Smooth muscle cell (in vitro differentiated cells): Measurements from ENCODE around the gene DDX24. TPM values are rescaled to one million over a fixed set of nuclear protein-coding genes. Genes with fewer than 3 reads are reported as not detected.

ENCODE experiments used
- DNase-seq: peaks from one replicate; lab custom pipeline; 2025; ENCODE audit not compliant: unreplicated experiment; lab: John Stamatoyannopoulos, UW
- H2AFZ ChIP-seq: fragments of 200-600 bp; sonication (generic); 2 replicates; pipeline ENCODE4 v1.6.0; 2016; ENCODE audit warnings: antibody characterized with exemption, low read depth, mild to moderate bottlenecking
- H3F3A ChIP-seq: fragments of 200-600 bp; sonication (generic); 2 replicates; pipeline ENCODE4 v1.6.0; 2017; ENCODE audit warnings: antibody characterized with exemption, low read depth
- H3K27ac ChIP-seq: fragments of 200-600 bp; sonication (generic); 2 replicates; pipeline ENCODE4 v1.5.1; 2016; ENCODE audit warnings: low read depth, mild to moderate bottlenecking
- H3K27me3 ChIP-seq: fragments of 200-600 bp; sonication (generic); 2 replicates; pipeline ENCODE4 v1.6.1; 2016; ENCODE audit warnings: low read depth, mild to moderate bottlenecking
- H3K36me3 ChIP-seq: fragments of 200-600 bp; sonication (generic); 2 replicates; pipeline ENCODE4 v1.5.1; 2016; ENCODE audit warnings: low read depth
- H3K4me1 ChIP-seq: fragments of 200-600 bp; sonication (generic); 2 replicates; pipeline ENCODE4 v1.5.1; 2016; ENCODE audit warnings: low read depth
- H3K4me2 ChIP-seq: fragments of 200-600 bp; sonication (generic); 2 replicates; pipeline ENCODE4 v1.6.0; 2016; ENCODE audit warnings: mild to moderate bottlenecking
- H3K4me3 ChIP-seq: fragments of 200-600 bp; sonication (generic); 2 replicates; pipeline ENCODE4 v1.5.1; 2016; ENCODE audit warnings: mild to moderate bottlenecking
- H3K79me2 ChIP-seq: fragments of 200-600 bp; sonication (generic); 2 replicates; pipeline ENCODE4 v1.6.0; 2016; ENCODE audit warnings: low read depth, mild to moderate bottlenecking
- H3K9ac ChIP-seq: fragments of 200-600 bp; sonication (generic); 2 replicates; pipeline ENCODE4 v1.6.0; 2016; ENCODE audit warnings: low read depth
- H3K9me3 ChIP-seq: fragments of 200-600 bp; sonication (generic); replicated peaks from 2 replicates; pipeline ENCODE4 v1.5.1; 2016; ENCODE audit warnings: low read depth
- H4K20me1 ChIP-seq: fragments of 200-600 bp; sonication (generic); 2 replicates; pipeline ENCODE4 v1.6.0; 2016; ENCODE audit warnings: low read depth
- CTCF ChIP-seq: fragments of 200-600 bp; sonication (generic); IDR thresholded peaks from 2 replicates; pipeline ENCODE4 v1.5.1; 2017; ENCODE audit warnings: borderline replicate concordance, mild to moderate bottlenecking, antibody characterized with exemption; ENCODE audit not compliant: insufficient read depth, poor library complexity, severe bottlenecking
- WGBS: methylation state at CpG from one replicate; pipeline ENCODE4 v1.1.7; 2016; ENCODE audit warnings: low lambda C conversion rate; 5-methylcytosine and 5-hydroxymethylcytosine counted together
- polyA plus RNA-seq: library from polyadenylated mRNA; unstranded; fragments of >200 nt; fragmentation: Nextera tagmentation; extraction: Ambion mirVana; gene quantifications from 2 replicates; pipeline ENCODE4 v1.2.1, GENCODE V29; 2016
- total RNA-seq: library from RNA; depleted of rRNA; stranded (reverse); fragments of >200 nt; gene quantifications from 2 replicates; pipeline ENCODE4 v1.2.3, GENCODE V29; 2014

The DDX24 gene
- total and polyA plus RNA-seq, 2 experiments from 2014 or later: 117 to 118 TPM

GRCh38 chr14:94031161-94031882, 49.7 kb downstream of the DDX24 start:
- no peak overlapping the region for H3K4me3 ChIP-seq
- H4K20me1 ChIP-seq: no peaks in the 10 kb centered on the region
- 92% methylated on average over 8 of the region's 8 CpGs for WGBS
- H3K27ac ChIP-seq: no peak overlapping the region
- no peak overlapping the region for H2AFZ ChIP-seq
- H3K4me1 ChIP-seq: peaks cover 6% of the 10 kb centered on the region
- no peaks in the 10 kb centered on the region for H3K79me2 ChIP-seq
- no peak for TF ChIP-seq CTCF
- no peaks in the 10 kb centered on the region for H3K36me3 ChIP-seq
- H3K9ac ChIP-seq: no peak overlapping the region
- no peak for DNase-seq
- no peaks in the 10 kb centered on the region for H3K27me3 ChIP-seq
- H3K9me3 ChIP-seq: no peaks in the 10 kb centered on the region
- no peaks in the 10 kb centered on the region for H3F3A ChIP-seq
- H3K4me2 ChIP-seq: no peak overlapping the region

GRCh38 chr14:94030571-94030970, 50.4 kb downstream of the DDX24 start:
- DNase-seq: no peak
- H2AFZ ChIP-seq: no peak overlapping the region
- H3F3A ChIP-seq: no peaks in the 10 kb centered on the region
- no peaks in the 10 kb centered on the region for H3K9me3 ChIP-seq
- no peak overlapping the region for H3K27ac ChIP-seq
- H4K20me1 ChIP-seq: no peaks in the 10 kb centered on the region
- no peaks in the 10 kb centered on the region for H3K79me2 ChIP-seq
- no peak overlapping the region for H3K4me3 ChIP-seq
- 95% methylated on average over 14 of the region's 14 CpGs for WGBS
- no peak overlapping the region for H3K9ac ChIP-seq
- TF ChIP-seq CTCF: no peak
- H3K27me3 ChIP-seq: no peaks in the 10 kb centered on the region
- peaks cover 6% of the 10 kb centered on the region for H3K4me1 ChIP-seq
- H3K36me3 ChIP-seq: no peaks in the 10 kb centered on the region
- no peak overlapping the region for H3K4me2 ChIP-seq

GRCh38 chr14:94029671-94030203, 51.3 kb downstream of the DDX24 start:
- no peaks in the 10 kb centered on the region for H3K27me3 ChIP-seq
- no peaks in the 10 kb centered on the region for H4K20me1 ChIP-seq
- no peaks in the 10 kb centered on the region for H3K9me3 ChIP-seq
- no peaks in the 10 kb centered on the region for H3F3A ChIP-seq
- H3K4me1 ChIP-seq: peaks cover 6% of the 10 kb centered on the region
- no peaks in the 10 kb centered on the region for H3K79me2 ChIP-seq
- H3K4me3 ChIP-seq: no peak overlapping the region
- H3K36me3 ChIP-seq: no peaks in the 10 kb centered on the region
- no peak for DNase-seq
- no peak overlapping the region for H3K27ac ChIP-seq
- 91% methylated on average over 7 of the region's 7 CpGs for WGBS
- H2AFZ ChIP-seq: no peak overlapping the region
- H3K4me2 ChIP-seq: no peak overlapping the region
- H3K9ac ChIP-seq: no peak overlapping the region
- TF ChIP-seq CTCF: no peak

GRCh38 chr14:94029265-94029664, 51.7 kb downstream of the DDX24 start:
- H3K9me3 ChIP-seq: no peaks in the 10 kb centered on the region
- 96% methylated on average over 4 of the region's 4 CpGs for WGBS
- no peaks in the 10 kb centered on the region for H3K27me3 ChIP-seq
- H3F3A ChIP-seq: no peaks in the 10 kb centered on the region
- H4K20me1 ChIP-seq: no peaks in the 10 kb centered on the region
- no peaks in the 10 kb centered on the region for H3K79me2 ChIP-seq
- H3K4me2 ChIP-seq: no peak overlapping the region
- H2AFZ ChIP-seq: no peak overlapping the region
- DNase-seq: no peak
- no peak for TF ChIP-seq CTCF
- peaks cover 6% of the 10 kb centered on the region for H3K4me1 ChIP-seq
- H3K9ac ChIP-seq: no peak overlapping the region
- H3K36me3 ChIP-seq: no peaks in the 10 kb centered on the region
- no peak overlapping the region for H3K4me3 ChIP-seq
- no peak overlapping the region for H3K27ac ChIP-seq
